ENCODE data around the gene FSTL5. TPM values are rescaled to one million over a fixed set of nuclear protein-coding genes. Genes with fewer than 3 reads are reported as not detected.

The FSTL5 gene
- total and polyA plus RNA-seq, 9 donors, result 1.2 to 12.3 (median 2.8) TPM

DNA sequence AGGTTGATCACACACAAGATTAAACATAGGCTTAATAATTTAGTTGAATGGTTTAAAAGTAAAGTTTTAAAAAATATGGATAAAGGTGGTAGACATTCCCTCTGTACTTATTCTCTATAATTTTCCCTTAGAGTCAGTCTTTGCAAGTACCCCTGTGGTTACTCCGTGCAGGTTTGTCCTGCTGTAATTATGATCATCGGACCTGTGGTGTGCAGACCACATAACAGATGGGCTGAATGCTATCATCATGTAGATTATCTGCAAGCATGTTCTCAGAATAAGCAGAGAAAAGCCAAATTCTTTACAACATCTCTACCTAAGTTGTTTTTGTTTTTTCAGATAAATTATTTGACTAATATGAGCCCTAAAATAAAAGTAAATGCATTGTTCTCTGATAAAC is 146.8 kb downstream of the FSTL5 start:
- WGBS (ENCODE audit: insufficient coverage), result no CpG with 5 or more reads among the region's 2 CpGs
- no peak overlapping the region for H3K27ac ChIP-seq (ENCODE audit: low read length)
- DNase-seq, result no peak
- no peaks in the 10 kb centered on the region for H3K36me3 ChIP-seq (ENCODE audit: control insufficient read depth, insufficient read depth, low read length)
- no peaks in the 10 kb centered on the region for H3K4me1 ChIP-seq (ENCODE audit: control insufficient read depth, insufficient read depth, low read length)
- no peaks in the 10 kb centered on the region for H3K9me3 ChIP-seq (replicated peaks; ENCODE audit: control insufficient read depth, low read depth, low read length)
- no peak overlapping the region for H3K4me3 ChIP-seq (ENCODE audit: low read length)
- H3K27me3 ChIP-seq (ENCODE audit: control insufficient read depth, insufficient read depth, low read length), result no peaks in the 10 kb centered on the region

DNA sequence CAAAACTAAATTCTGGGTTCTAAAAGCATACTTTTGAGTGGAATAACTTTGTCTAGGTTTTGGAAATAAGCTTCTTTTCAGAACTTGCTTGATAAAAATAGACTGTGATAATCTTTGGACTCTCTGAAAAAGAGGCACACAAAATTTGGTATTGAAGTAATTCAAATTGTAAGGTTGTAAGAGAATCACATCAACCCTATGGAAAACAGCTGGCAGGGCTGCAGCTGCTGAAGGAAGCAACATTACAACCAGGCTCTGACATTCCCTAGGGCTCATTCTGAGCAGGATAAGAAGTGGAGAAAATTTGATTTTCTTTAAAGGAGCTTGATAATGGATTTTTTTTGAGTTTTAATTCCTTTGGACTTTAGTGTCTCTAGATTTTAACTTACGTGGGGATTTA is 147.6 kb downstream of the FSTL5 start:
- H3K4me1 ChIP-seq (ENCODE audit: control insufficient read depth, insufficient read depth, low read length), result no peaks in the 10 kb centered on the region
- peak; percentile 63 for DNase-seq
- WGBS (ENCODE audit: insufficient coverage), result no CpG with 5 or more reads among the region's 1 CpG
- no peaks in the 10 kb centered on the region for H3K27me3 ChIP-seq (ENCODE audit: control insufficient read depth, insufficient read depth, low read length)
- no peak overlapping the region for H3K27ac ChIP-seq (ENCODE audit: low read length)
- H3K9me3 ChIP-seq (replicated peaks; ENCODE audit: control insufficient read depth, low read depth, low read length), result no peaks in the 10 kb centered on the region
- H3K36me3 ChIP-seq (ENCODE audit: control insufficient read depth, insufficient read depth, low read length), result no peaks in the 10 kb centered on the region
- no peak overlapping the region for H3K4me3 ChIP-seq (ENCODE audit: low read length)

DNA sequence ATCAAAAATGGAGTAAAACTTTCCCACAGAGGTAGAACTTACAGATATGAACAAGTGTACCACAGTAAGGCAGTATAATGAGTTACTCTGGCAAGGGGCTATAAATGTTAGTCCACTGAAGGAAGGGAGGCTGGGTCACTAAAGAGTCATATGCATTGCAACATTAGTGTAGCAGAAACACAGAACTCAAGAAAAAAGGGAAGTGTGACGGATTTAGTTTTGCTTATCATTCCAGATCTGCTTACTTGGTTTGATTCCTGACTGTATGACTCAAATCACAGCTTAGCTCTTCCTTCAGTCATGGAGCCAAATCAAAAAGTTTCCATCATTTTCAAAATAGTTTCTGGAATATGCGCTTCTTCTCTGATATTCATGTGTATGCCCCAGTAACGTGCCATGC is 148.7 kb downstream of the FSTL5 start:
- 100% methylated on average over 1 of the region's 3 CpGs for WGBS (ENCODE audit: insufficient coverage)
- DNase-seq, result peak; percentile 60

DNA sequence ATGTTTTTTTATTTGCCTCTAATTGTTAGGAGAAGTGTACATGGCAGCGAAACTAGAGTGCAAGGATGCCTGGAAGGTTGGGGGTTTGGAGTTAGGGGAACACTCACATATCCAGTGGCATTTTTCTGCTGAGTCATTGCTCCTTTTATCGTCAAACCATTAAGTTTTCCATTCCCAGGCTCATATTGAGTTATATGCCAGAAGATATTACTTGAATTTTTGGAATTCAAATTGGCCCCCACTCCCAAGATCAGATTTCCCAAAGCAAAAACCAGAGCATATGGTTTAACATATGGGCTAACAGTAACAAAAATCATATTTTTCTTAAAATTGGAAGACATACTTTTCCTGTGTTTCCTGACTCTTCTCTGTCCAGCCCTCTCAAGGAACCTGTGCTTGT is 152.7 kb downstream of the FSTL5 start:
- Histone ChIP-seq H3K27ac (ENCODE audit: low read length) (no peak overlapping the region), H3K4me1 (ENCODE audit: control insufficient read depth, insufficient read depth, low read length) (no peaks in the 10 kb centered on the region), H3K4me3 (ENCODE audit: low read length) (no peak overlapping the region), H3K36me3 (ENCODE audit: control insufficient read depth, insufficient read depth, low read length) (no peaks in the 10 kb centered on the region), H3K27me3 (ENCODE audit: control insufficient read depth, insufficient read depth, low read length) (no peaks in the 10 kb centered on the region), H3K9me3 (replicated peaks; ENCODE audit: control insufficient read depth, low read depth, low read length) (no peaks in the 10 kb centered on the region)
- DNase-seq, result peak; percentile 55
- no CpG with 5 or more reads among the region's 2 CpGs for WGBS (ENCODE audit: insufficient coverage)

More for the DNA sequence above, 148.7 kb downstream of the FSTL5 start:
- H3K27me3 ChIP-seq (ENCODE audit: control insufficient read depth, insufficient read depth, low read length), result no peaks in the 10 kb centered on the region
- no peaks in the 10 kb centered on the region for H3K9me3 ChIP-seq (replicated peaks; ENCODE audit: control insufficient read depth, low read depth, low read length)
- H3K27ac ChIP-seq (ENCODE audit: low read length), result no peak overlapping the region
- no peaks in the 10 kb centered on the region for H3K36me3 ChIP-seq (ENCODE audit: control insufficient read depth, insufficient read depth, low read length)
- no peak overlapping the region for H3K4me3 ChIP-seq (ENCODE audit: low read length)
- H3K4me1 ChIP-seq (ENCODE audit: control insufficient read depth, insufficient read depth, low read length), result no peaks in the 10 kb centered on the region

DNA sequence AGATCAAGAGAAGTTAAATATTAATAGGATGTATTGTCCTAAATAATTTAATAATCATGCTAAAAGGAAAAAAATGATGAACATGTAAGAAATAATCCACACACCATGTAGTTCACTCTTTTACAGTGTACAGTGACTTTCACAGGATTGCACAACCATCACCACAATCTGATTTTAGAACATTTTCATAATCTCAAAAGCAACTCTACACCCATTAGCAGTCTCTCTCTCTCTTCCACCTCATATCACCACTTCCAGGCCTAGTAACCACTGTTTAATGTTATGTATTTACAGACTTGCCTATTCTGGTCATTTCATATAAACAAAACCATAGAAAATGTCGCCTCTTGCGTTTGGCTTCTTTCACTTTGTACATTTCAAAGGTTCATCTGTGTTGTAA is 153.4 kb downstream of the FSTL5 start:
- no peak overlapping the region for H3K4me3 ChIP-seq (ENCODE audit: low read length)
- H3K36me3 ChIP-seq (ENCODE audit: control insufficient read depth, insufficient read depth, low read length), result no peaks in the 10 kb centered on the region
- WGBS (ENCODE audit: insufficient coverage), result no CpG with 5 or more reads among the region's 2 CpGs
- H3K9me3 ChIP-seq (replicated peaks; ENCODE audit: control insufficient read depth, low read depth, low read length), result no peaks in the 10 kb centered on the region
- H3K27me3 ChIP-seq (ENCODE audit: control insufficient read depth, insufficient read depth, low read length), result no peaks in the 10 kb centered on the region
- no peak overlapping the region for H3K27ac ChIP-seq (ENCODE audit: low read length)
- DNase-seq, result no peak
- H3K4me1 ChIP-seq (ENCODE audit: control insufficient read depth, insufficient read depth, low read length), result no peaks in the 10 kb centered on the region

DNA sequence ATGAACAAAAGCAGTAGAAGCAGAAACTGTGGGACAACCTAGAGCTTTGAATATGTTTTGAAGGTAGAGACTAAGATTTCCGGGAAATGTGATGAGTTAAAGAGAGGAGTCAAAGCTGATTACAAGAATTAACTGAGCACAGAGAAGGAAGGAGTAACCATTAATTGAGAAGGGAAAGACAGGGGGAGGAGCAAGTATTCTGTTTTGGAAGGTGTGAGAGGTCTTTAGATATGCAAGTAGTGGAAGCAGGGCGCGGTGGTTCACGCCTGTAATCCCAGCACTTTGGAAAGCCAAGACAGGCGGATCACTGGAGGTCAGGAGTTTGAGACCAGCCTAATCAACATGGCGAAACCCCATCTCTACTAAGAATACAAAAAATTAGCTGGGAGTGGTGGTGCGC is 171.5 kb downstream of the FSTL5 start:
- Histone ChIP-seq H3K27me3 (ENCODE audit: control insufficient read depth, insufficient read depth, low read length) (no peaks in the 10 kb centered on the region), H3K4me3 (ENCODE audit: low read length) (no peak overlapping the region), H3K27ac (ENCODE audit: low read length) (no peak overlapping the region), H3K4me1 (ENCODE audit: control insufficient read depth, insufficient read depth, low read length) (no peaks in the 10 kb centered on the region), H3K36me3 (ENCODE audit: control insufficient read depth, insufficient read depth, low read length) (no peaks in the 10 kb centered on the region), H3K9me3 (replicated peaks; ENCODE audit: control insufficient read depth, low read depth, low read length) (no peaks in the 10 kb centered on the region)
- no peak for DNase-seq
- WGBS (ENCODE audit: insufficient coverage), result 87% methylated on average over 5 of the region's 7 CpGs

DNA sequence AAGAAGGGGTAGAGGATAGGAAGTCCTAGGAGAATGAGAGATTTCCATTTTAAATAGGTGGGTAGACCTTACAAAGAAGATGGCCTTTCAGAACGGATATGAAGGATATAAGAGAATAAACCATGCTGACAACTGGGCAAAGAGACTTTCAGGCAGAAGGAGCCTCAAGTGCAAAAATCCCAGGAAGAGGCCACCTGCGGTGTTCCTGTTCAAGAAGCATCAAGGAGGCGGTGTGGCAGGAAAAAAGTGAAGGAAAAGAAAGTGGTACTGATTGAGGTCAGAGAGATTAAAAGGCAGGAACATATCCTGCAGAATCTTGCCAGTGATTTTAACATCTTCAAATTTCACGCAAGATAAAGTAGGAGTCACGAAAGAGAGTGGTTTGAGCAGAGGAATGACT is 172.0 kb downstream of the FSTL5 start:
- DNase-seq, result no peak
- H3K4me3 ChIP-seq (ENCODE audit: low read length), result no peak overlapping the region
- H3K4me1 ChIP-seq (ENCODE audit: control insufficient read depth, insufficient read depth, low read length), result no peaks in the 10 kb centered on the region
- no peaks in the 10 kb centered on the region for H3K36me3 ChIP-seq (ENCODE audit: control insufficient read depth, insufficient read depth, low read length)
- WGBS (ENCODE audit: insufficient coverage), result 81% methylated on average over 5 of the region's 5 CpGs
- H3K27ac ChIP-seq (ENCODE audit: low read length), result no peak overlapping the region
- no peaks in the 10 kb centered on the region for H3K27me3 ChIP-seq (ENCODE audit: control insufficient read depth, insufficient read depth, low read length)
- H3K9me3 ChIP-seq (replicated peaks; ENCODE audit: control insufficient read depth, low read depth, low read length), result no peaks in the 10 kb centered on the region

DNA sequence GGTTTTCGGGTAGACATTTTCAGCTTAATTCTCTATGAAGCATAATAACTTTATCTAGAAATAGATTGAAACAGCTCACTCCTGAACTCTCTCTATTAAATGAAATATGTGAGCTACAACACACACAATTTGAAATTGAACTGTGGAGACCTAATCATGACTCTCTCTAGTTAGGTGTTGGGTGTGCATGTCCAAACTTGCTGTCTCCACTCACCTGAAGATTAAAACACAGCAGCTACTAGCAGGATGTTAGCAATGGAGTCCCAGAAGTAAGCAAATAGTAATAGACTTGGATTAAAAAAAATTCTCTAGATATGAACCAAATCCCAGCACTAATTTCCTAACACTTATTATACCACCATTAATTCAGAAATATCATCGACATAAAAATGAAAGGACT is 173.1 kb downstream of the FSTL5 start:
- H3K36me3 ChIP-seq (ENCODE audit: control insufficient read depth, insufficient read depth, low read length), result no peaks in the 10 kb centered on the region
- no peaks in the 10 kb centered on the region for H3K27me3 ChIP-seq (ENCODE audit: control insufficient read depth, insufficient read depth, low read length)
- no peak overlapping the region for H3K27ac ChIP-seq (ENCODE audit: low read length)
- no peak overlapping the region for H3K4me3 ChIP-seq (ENCODE audit: low read length)
- H3K4me1 ChIP-seq (ENCODE audit: control insufficient read depth, insufficient read depth, low read length), result no peaks in the 10 kb centered on the region
- H3K9me3 ChIP-seq (replicated peaks; ENCODE audit: control insufficient read depth, low read depth, low read length), result no peaks in the 10 kb centered on the region
- WGBS (ENCODE audit: insufficient coverage), result no CpG with 5 or more reads among the region's 2 CpGs
- no peak for DNase-seq

DNA sequence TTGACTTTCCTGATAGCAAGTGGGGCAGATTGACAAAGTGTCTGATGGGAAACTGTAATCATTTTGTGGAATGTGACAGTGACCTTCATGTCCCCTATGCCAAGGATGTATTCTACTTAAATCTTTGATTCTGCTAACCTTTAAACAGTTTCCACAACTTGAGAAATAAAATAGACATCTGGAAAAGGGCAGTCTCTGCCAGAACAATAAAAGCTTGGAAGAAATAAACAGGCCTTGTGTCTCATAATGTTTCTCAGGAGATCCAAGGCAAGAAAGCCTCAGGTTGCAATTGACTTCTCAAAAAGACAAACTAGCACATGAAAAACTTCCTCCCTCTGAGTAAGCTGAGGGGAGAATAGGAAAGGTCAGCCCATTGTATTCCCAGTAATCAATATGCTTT is 174.9 kb downstream of the FSTL5 start:
- no peaks in the 10 kb centered on the region for H3K9me3 ChIP-seq (replicated peaks; ENCODE audit: control insufficient read depth, low read depth, low read length)
- DNase-seq, result peak; percentile 81
- no peak overlapping the region for H3K4me3 ChIP-seq (ENCODE audit: low read length)
- H3K36me3 ChIP-seq (ENCODE audit: control insufficient read depth, insufficient read depth, low read length), result no peaks in the 10 kb centered on the region
- no peak overlapping the region for H3K27ac ChIP-seq (ENCODE audit: low read length)
- H3K27me3 ChIP-seq (ENCODE audit: control insufficient read depth, insufficient read depth, low read length), result no peaks in the 10 kb centered on the region
- H3K4me1 ChIP-seq (ENCODE audit: control insufficient read depth, insufficient read depth, low read length), result no peaks in the 10 kb centered on the region

DNA sequence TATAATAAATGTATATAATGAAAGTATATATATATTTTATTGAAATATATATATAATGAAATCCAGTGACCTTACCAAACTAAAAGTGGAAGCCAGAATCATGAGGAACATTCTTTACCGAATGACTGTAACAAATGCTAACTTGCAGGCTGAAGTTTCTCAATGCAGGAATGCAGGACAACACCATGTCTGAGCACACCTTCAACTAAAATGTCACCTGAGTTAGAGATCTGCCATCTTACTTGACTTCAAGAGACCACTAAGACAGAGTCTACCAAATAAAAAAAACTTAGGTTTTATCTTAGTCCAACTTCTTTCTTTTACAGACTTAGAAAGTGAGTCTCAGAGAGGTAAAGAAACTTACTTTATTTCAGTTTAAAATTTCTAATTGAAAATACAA is 176.2 kb downstream of the FSTL5 start:
- no peaks in the 10 kb centered on the region for H3K4me1 ChIP-seq (ENCODE audit: control insufficient read depth, insufficient read depth, low read length)

DNA sequence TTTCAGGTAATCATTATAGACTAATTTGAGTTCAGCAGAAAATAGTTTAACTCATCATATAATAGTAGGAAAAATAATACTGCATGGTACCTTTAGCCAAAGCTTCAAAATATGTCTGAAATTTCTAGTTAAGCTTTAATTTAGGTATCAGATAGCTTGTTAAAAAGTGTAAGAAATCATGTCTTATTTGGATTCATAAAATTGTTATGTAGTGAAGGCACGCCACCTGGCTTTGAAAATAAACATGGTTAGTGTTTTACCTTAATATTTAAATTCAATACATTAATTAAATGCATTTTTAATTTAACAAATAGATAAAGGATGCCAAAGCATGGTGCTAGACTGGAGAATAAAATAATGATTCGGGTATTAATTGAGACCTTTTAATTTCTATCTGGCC is 211.4 kb downstream of the FSTL5 start:
- Histone ChIP-seq H3K27ac (ENCODE audit: low read length) (no peak overlapping the region), H3K36me3 (ENCODE audit: control insufficient read depth, insufficient read depth, low read length) (no peaks in the 10 kb centered on the region), H3K4me3 (ENCODE audit: low read length) (no peak overlapping the region), H3K4me1 (ENCODE audit: control insufficient read depth, insufficient read depth, low read length) (no peaks in the 10 kb centered on the region), H3K9me3 (replicated peaks; ENCODE audit: control insufficient read depth, low read depth, low read length) (no peaks in the 10 kb centered on the region), H3K27me3 (ENCODE audit: control insufficient read depth, insufficient read depth, low read length) (no peaks in the 10 kb centered on the region)
- DNase-seq, result peak; percentile 6
- no CpG with 5 or more reads among the region's 2 CpGs for WGBS (ENCODE audit: insufficient coverage)

More for the DNA sequence above, 176.2 kb downstream of the FSTL5 start:
- no peaks in the 10 kb centered on the region for H3K27me3 ChIP-seq (ENCODE audit: control insufficient read depth, insufficient read depth, low read length)
- no peak overlapping the region for H3K4me3 ChIP-seq (ENCODE audit: low read length)
- no peaks in the 10 kb centered on the region for H3K9me3 ChIP-seq (replicated peaks; ENCODE audit: control insufficient read depth, low read depth, low read length)
- no peak overlapping the region for H3K27ac ChIP-seq (ENCODE audit: low read length)
- DNase-seq, result no peak
- WGBS (ENCODE audit: insufficient coverage), result 80% methylated on average over 1 of the region's 1 CpG
- no peaks in the 10 kb centered on the region for H3K36me3 ChIP-seq (ENCODE audit: control insufficient read depth, insufficient read depth, low read length)
